Measurements from ENCODE around the gene OXCT2. TPM values are rescaled to one million over a fixed set of nuclear protein-coding genes. Genes with fewer than 3 reads are reported as not detected.

OXCT2 gene
- total RNA-seq, 1 experiment from 2014 or later = 2.3 TPM

DNA sequence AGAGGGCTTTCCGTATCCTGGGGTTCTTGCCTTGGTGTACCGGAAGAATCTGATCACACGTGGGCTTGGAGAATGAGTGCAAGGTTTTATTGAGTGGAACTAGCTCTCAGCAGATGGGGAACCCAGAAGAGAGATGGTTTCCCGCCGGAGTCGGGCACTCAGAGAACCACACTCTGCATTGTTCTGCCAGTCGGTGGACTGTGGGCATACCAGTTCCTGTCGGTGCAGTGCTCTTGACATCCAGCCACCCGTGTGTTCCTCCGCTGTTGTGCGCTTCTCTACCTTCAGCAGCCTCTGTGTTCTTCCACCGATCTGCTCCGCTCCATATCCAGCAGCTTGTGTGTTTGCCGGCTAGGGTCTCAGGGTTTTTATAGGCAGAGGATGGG is 43.2 kb downstream of the OXCT2 start:
- ChIA-PET CTCF (no interaction called here), POLR2A (no interaction called here)
- DNase-seq (ENCODE audit: low spot score) = no peak
- Mint-ChIP-seq H3K36me3 (no peaks in the 10 kb centered on the region), H3K4me3 (no peak overlapping the region), H3K27me3 (ENCODE audit: low read depth) (peaks cover 96% of the 10 kb centered on the region), H3K9me3 (no peaks in the 10 kb centered on the region), H3K4me1 (no peaks in the 10 kb centered on the region), H3K27ac (no peak overlapping the region)
- ATAC-seq = no peak
- no peak for TF ChIP-seq ATF6 (CRISPR knock-in tag; IDR thresholded peaks at IDR 0.05)
- no peak for TF ChIP-seq MYBL2 (CRISPR knock-in tag; IDR thresholded peaks at IDR 0.05)
- TF ChIP-seq SP1 (CRISPR knock-in tag; conservative IDR thresholded peaks at IDR 0.05) = no peak

DNA sequence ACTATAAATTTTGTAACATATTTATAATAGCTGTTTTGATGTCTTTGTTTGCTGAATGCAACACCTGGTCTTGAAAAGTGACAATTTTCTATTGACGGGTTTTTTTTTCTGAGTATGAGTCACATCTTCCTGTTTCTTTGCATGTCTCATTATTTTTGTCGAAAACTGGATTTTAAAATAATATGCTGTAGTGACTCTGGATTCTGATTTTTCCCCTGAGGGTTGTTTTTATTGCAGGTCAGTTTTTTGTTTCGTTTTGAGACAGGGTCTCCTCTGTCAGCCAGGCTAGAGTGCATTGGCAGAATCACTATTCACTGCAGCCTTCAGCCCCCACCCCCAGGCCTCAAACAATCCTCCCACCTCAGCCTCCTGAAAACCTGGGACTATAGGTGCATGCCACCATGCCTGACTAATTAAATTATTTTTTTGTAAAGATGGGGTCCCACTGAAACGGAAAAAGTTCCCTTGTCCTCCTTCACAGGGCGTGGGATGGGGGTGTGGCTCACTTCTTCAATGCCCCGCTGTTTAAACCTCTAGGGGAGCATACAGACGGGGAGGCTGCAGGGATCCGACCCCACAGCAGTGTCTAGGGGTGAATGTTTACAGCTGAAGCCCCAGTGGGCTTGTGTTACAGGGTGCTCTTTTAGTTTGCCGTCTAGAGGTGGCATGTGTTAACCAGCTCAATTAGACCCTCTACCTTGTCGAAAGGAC is 43.8 kb downstream of the OXCT2 start:
- H3K9me3 Mint-ChIP-seq = no peaks in the 10 kb centered on the region
- H3K36me3 Mint-ChIP-seq = no peaks in the 10 kb centered on the region
- no peak overlapping the region for H3K27ac Mint-ChIP-seq
- TF ChIP-seq NR2C2 (CRISPR knock-in tag; IDR thresholded peaks at IDR 0.05) (no peak), CDX4 (CRISPR knock-in tag; IDR thresholded peaks at IDR 0.05; ENCODE audit: borderline replicate concordance) (no peak), ZNF121 (CRISPR knock-in tag; IDR thresholded peaks at IDR 0.05) (no peak), ZMAT4 (CRISPR knock-in tag; IDR thresholded peaks at IDR 0.05) (no peak), TEAD1 (CRISPR knock-in tag; IDR thresholded peaks at IDR 0.05) (no peak), ZNF219 (CRISPR knock-in tag; IDR thresholded peaks at IDR 0.05; ENCODE audit: borderline replicate concordance) (no peak)
- peaks cover 96% of the 10 kb centered on the region for H3K27me3 Mint-ChIP-seq (ENCODE audit: low read depth)
- ChIA-PET POLR2A (no interaction called here), CTCF (no interaction called here)
- no peak overlapping the region for H3K4me3 Mint-ChIP-seq
- no peak for DNase-seq (ENCODE audit: low spot score)
- ATAC-seq = no peak
- H3K4me1 Mint-ChIP-seq = no peaks in the 10 kb centered on the region

- H3K27ac Mint-ChIP-seq = no peak overlapping the region
- POLR2A ChIA-PET = no interaction called here
- ATAC-seq (no peak), DNase-seq (ENCODE audit: low spot score) (no peak)
- no peaks in the 10 kb centered on the region for H3K36me3 Mint-ChIP-seq
- no peak for TF ChIP-seq ZNF232 (CRISPR knock-in tag; IDR thresholded peaks at IDR 0.05)
- no peak for TF ChIP-seq FOXK1 (CRISPR knock-in tag; IDR thresholded peaks at IDR 0.05)
- TF ChIP-seq TP53 (CRISPR knock-in tag; IDR thresholded peaks at IDR 0.05) = no peak
- no peak for TF ChIP-seq CREM (CRISPR knock-in tag; IDR thresholded peaks at IDR 0.05)
- TF ChIP-seq ARID4B (CRISPR knock-in tag; IDR thresholded peaks at IDR 0.05; ENCODE audit: borderline replicate concordance) = no peak
- TF ChIP-seq MAX (CRISPR knock-in tag; IDR thresholded peaks at IDR 0.05) = no peak
- TF ChIP-seq SMAD4 (CRISPR knock-in tag; IDR thresholded peaks at IDR 0.05) = no peak
- TF ChIP-seq ZNF423 (CRISPR knock-in tag; IDR thresholded peaks at IDR 0.05) = no peak
- TF ChIP-seq CREB1 (CRISPR knock-in tag; IDR thresholded peaks at IDR 0.05) = no peak
- TF ChIP-seq MYBL2 (CRISPR knock-in tag; IDR thresholded peaks at IDR 0.05) = no peak
- TF ChIP-seq, protein P1, sequence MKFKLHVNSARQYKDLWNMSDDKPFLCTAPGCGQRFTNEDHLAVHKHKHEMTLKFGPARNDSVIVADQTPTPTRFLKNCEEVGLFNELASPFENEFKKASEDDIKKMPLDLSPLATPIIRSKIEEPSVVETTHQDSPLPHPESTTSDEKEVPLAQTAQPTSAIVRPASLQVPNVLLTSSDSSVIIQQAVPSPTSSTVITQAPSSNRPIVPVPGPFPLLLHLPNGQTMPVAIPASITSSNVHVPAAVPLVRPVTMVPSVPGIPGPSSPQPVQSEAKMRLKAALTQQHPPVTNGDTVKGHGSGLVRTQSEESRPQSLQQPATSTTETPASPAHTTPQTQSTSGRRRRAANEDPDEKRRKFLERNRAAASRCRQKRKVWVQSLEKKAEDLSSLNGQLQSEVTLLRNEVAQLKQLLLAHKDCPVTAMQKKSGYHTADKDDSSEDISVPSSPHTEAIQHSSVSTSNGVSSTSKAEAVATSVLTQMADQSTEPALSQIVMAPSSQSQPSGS (CRISPR knock-in tag; IDR thresholded peaks at IDR 0.05; ENCODE audit: borderline replicate concordance, low read depth) = no peak
- TF ChIP-seq EMX1 (CRISPR knock-in tag; IDR thresholded peaks at IDR 0.05) = no peak
- no peaks in the 10 kb centered on the region for H3K9me3 Mint-ChIP-seq
- no peaks in the 10 kb centered on the region for H3K4me1 Mint-ChIP-seq
- H3K27me3 Mint-ChIP-seq (ENCODE audit: low read depth) = peaks cover 96% of the 10 kb centered on the region
- CTCF ChIA-PET = interaction anchor here (1.3 kb wide), 1 partner anchor 120 kb away, joined by 3 read pairs; no protein-coding TSS in a partner anchor
- H3K4me3 Mint-ChIP-seq = no peak overlapping the region
These were observed 44.5 kb downstream of the OXCT2 start for GRCh38 chr1:39726600-39726999.
